Keratinocyte (primary cell): ENCODE data around the gene MAPT. TPM values are rescaled to one million over a fixed set of nuclear protein-coding genes. Genes with fewer than 3 reads are reported as not detected.

Experiments
- DNase-seq: peaks from one replicate; pipeline ENCODE4 v3.0.0-alpha.2; 2011; ENCODE audit warnings: low read depth, missing footprints, low spot score
- FAIRE-seq: peaks from 2 replicates; lab custom pipeline; 2011; peaks lifted over from hg19 to GRCh38; lab: Jason Lieb, UNC
- H2AFZ ChIP-seq: 2 replicates; pipeline ENCODE4 v1.6.0; 2012; ENCODE audit warnings: low read length, control low read depth, inconsistent platforms; ENCODE audit not compliant: control insufficient read depth
- H3K27ac ChIP-seq: 2 replicates; pipeline ENCODE4 v1.5.1; 2011; ENCODE audit warnings: low read length; ENCODE audit not compliant: control insufficient read depth, insufficient read depth
- H3K27me3 ChIP-seq: 3 replicates; pipeline ENCODE4 v1.6.0; 2011; ENCODE audit warnings: low read length; ENCODE audit not compliant: control insufficient read depth, insufficient read depth; ENCODE audit errors: extremely low read depth
- H3K36me3 ChIP-seq, 2 experiments: 2 replicates in 1 of 2; 3 replicates in 1 of 2; pipeline ENCODE4 v1.5.1; 2011; ENCODE audit warnings: low read length in 2 of 2, mild to moderate bottlenecking in 1 of 2; ENCODE audit not compliant: control insufficient read depth in 2 of 2, insufficient read depth in 2 of 2; ENCODE audit errors: extremely low read depth in 1 of 2
- H3K4me1 ChIP-seq: 3 replicates; pipeline ENCODE4 v1.5.1; 2011; ENCODE audit warnings: low read length; ENCODE audit not compliant: control insufficient read depth, insufficient read depth; ENCODE audit errors: extremely low read depth
- H3K4me2 ChIP-seq: 3 replicates; pipeline ENCODE4 v1.6.0; 2011; ENCODE audit warnings: low read depth, low read length; ENCODE audit not compliant: control insufficient read depth, insufficient read depth; ENCODE audit errors: extremely low read depth
- H3K4me3 ChIP-seq, 3 experiments: fragments of 200-600 bp in 1 of 3; sonication (generic) in 1 of 3; 2 replicates in 2 of 3; 3 replicates in 1 of 3; pipeline ENCODE4 v1.5.1; 2011 to 2016; ENCODE audit warnings: low read length in 3 of 3, mild to moderate bottlenecking in 3 of 3, control low read depth in 2 of 3, inconsistent platforms in 1 of 3, low read depth in 1 of 3, mixed read lengths in 1 of 3, mixed run types in 1 of 3, moderate library complexity in 1 of 3; ENCODE audit not compliant: control insufficient read depth in 2 of 3, insufficient read depth in 2 of 3; ENCODE audit errors: extremely low read depth in 1 of 3
- H3K79me2 ChIP-seq: 2 replicates; pipeline ENCODE4 v1.6.0; 2012; ENCODE audit warnings: low read length; ENCODE audit not compliant: control insufficient read depth, insufficient read depth
- H3K9ac ChIP-seq: 3 replicates; pipeline ENCODE4 v1.6.0; 2011; ENCODE audit warnings: low read length; ENCODE audit not compliant: control insufficient read depth, insufficient read depth; ENCODE audit errors: extremely low read depth
- H3K9me1 ChIP-seq: 3 replicates; pipeline ENCODE4 v1.6.0; 2011; ENCODE audit warnings: low read length; ENCODE audit not compliant: control insufficient read depth, insufficient read depth; ENCODE audit errors: extremely low read depth
- H3K9me3 ChIP-seq: 2 replicates; pipeline ENCODE4 v1.5.1; 2012; ENCODE audit warnings: low read depth, low read length; ENCODE audit not compliant: control insufficient read depth
- H4K20me1 ChIP-seq: 3 replicates; pipeline ENCODE4 v1.6.0; 2011; ENCODE audit warnings: low read length; ENCODE audit not compliant: control insufficient read depth, insufficient read depth; ENCODE audit errors: extremely low read depth
- CTCF ChIP-seq, 3 experiments: IDR thresholded peaks in 1 of 3; conservative IDR thresholded peaks in 1 of 3; optimal IDR thresholded peaks in 1 of 3; 2 replicates in 2 of 3; 3 replicates in 1 of 3; pipeline versions ENCODE3 to v1.5.1; 2011; ENCODE audit warnings: low read length in 3 of 3, mild to moderate bottlenecking in 3 of 3, moderate library complexity in 2 of 3, control low read depth in 1 of 3, inconsistent platforms in 1 of 3; ENCODE audit not compliant: insufficient read depth in 2 of 3; ENCODE audit errors: extremely low read depth in 1 of 3
- EZH2 ChIP-seq: IDR thresholded peaks from one replicate; pipeline ENCODE4 v1.6.1; 2012; ENCODE audit warnings: inconsistent platforms, mild to moderate bottlenecking, low read length, moderate library complexity
- dilution Hi-C: fragments of 300-500 bp; cut with MboI; formaldehyde crosslinking; loops from one replicate; pipeline ENCODE4 v1.7.0; 2020; ENCODE audit warnings: low sequenced_read_pairs; ENCODE audit not compliant: extremely low pct_ligation_motif_present
- polyA plus RNA-seq, 5 experiments: library from polyadenylated mRNA; depleted of rRNA in 3 of 5; stranded (reverse) in 3 of 5; stranded (forward) in 1 of 5; unstranded in 1 of 5; fragments of >200 nt; gene quantifications; 1 replicate in 1 of 5; 2 replicates in 3 of 5; 3 replicates in 1 of 5; pipeline versions ENCODE4 v1.2.1 to v1.2.3, GENCODE V29; 2011 to 2012; ENCODE audit warnings: missing spikeins in 2 of 5, low read depth in 1 of 5, low replicate concordance in 1 of 5

MAPT gene
- polyA plus RNA-seq, 1 donor (not counting 4 experiments of a cell fraction or from before 2014, with no cell fraction given): 0.08 TPM

GRCh38 chr17:45846646-45847045, 47.7 kb upstream of the MAPT start:
- TF ChIP-seq EZH2 (no peak), CTCF (optimal IDR thresholded peaks at IDR 0.05 in 1 of 3, IDR thresholded peaks at IDR 0.05 in 1 of 3, conservative IDR thresholded peaks at IDR 0.05 in 1 of 3; ENCODE audit: extremely low read depth in 1 of 3, insufficient read depth in 2 of 3, low read length in 3 of 3) (no peak)

GRCh38 chr17:45847101-45847500, 47.3 kb upstream of the MAPT start:
- H3K9ac ChIP-seq: no peak overlapping the region
- H3K27ac ChIP-seq: no peak overlapping the region
- H3K27me3 ChIP-seq: no peaks in the 10 kb centered on the region
- H3K79me2 ChIP-seq: no peaks in the 10 kb centered on the region
- no peaks in the 10 kb centered on the region for H3K9me1 ChIP-seq
- H3K9me3 ChIP-seq: no peaks in the 10 kb centered on the region
- TF ChIP-seq EZH2: no peak
- no peak for TF ChIP-seq CTCF (optimal IDR thresholded peaks at IDR 0.05 in 1 of 3, IDR thresholded peaks at IDR 0.05 in 1 of 3, conservative IDR thresholded peaks at IDR 0.05 in 1 of 3; ENCODE audit: extremely low read depth in 1 of 3, insufficient read depth in 2 of 3, low read length in 3 of 3)
- no peaks in the 10 kb centered on the region for H3K4me1 ChIP-seq
- H4K20me1 ChIP-seq: no peaks in the 10 kb centered on the region
- no peak overlapping the region for H3K4me2 ChIP-seq
- dilution Hi-C loops: no loop called here
- FAIRE-seq: no peak
- DNase-seq: no peak
- H3K36me3 ChIP-seq: no peaks in the 10 kb centered on the region
- H3K4me3 ChIP-seq: no peak overlapping the region
- H2AFZ ChIP-seq: no peak overlapping the region

More at GRCh38 chr17:45846646-45847045, 47.7 kb upstream of the MAPT start:
- no peak overlapping the region for H3K27ac ChIP-seq
- H3K9me3 ChIP-seq: no peaks in the 10 kb centered on the region
- FAIRE-seq (no peak), DNase-seq (no peak)
- H3K36me3 ChIP-seq: no peaks in the 10 kb centered on the region
- dilution Hi-C loops: no loop called here
- H2AFZ ChIP-seq: no peak overlapping the region
- no peaks in the 10 kb centered on the region for H3K4me1 ChIP-seq
- H3K4me2 ChIP-seq: no peak overlapping the region
- H3K79me2 ChIP-seq: no peaks in the 10 kb centered on the region
- no peaks in the 10 kb centered on the region for H4K20me1 ChIP-seq
- no peak overlapping the region for H3K4me3 ChIP-seq
- no peaks in the 10 kb centered on the region for H3K27me3 ChIP-seq
- no peak overlapping the region for H3K9ac ChIP-seq
- H3K9me1 ChIP-seq: no peaks in the 10 kb centered on the region
